OCI-LY1 (cell line): ENCODE measurements around the gene HOXA9.

Experiments used
- H2AFZ ChIP-seq: fragments of 200-600 bp; sonication (generic), shearing (Covaris generic); 2 replicates; pipeline ENCODE4 v1.6.0; 2014; ENCODE audit warnings: antibody characterized with exemption, mild to moderate bottlenecking, low read length
- H3F3A ChIP-seq: fragments of 200-600 bp; sonication (generic), shearing (Covaris generic); 2 replicates; pipeline ENCODE4 v1.6.0; 2014; ENCODE audit warnings: mild to moderate bottlenecking, antibody characterized with exemption, low read length, moderate library complexity; ENCODE audit not compliant: insufficient read depth
- H3K27ac ChIP-seq: fragments of 200-600 bp; sonication (generic); 2 replicates; pipeline ENCODE4 v1.5.1; 2014; ENCODE audit warnings: low read length, mixed run types, mild to moderate bottlenecking, low read depth; ENCODE audit not compliant: poor library complexity, severe bottlenecking
- H3K27me3 ChIP-seq: fragments of 200-600 bp; sonication (generic); 2 replicates; pipeline ENCODE4 v1.6.0; 2014; ENCODE audit warnings: antibody characterized with exemption, mild to moderate bottlenecking, low read length, moderate library complexity; ENCODE audit not compliant: insufficient read depth
- H3K36me3 ChIP-seq: fragments of 200-600 bp; sonication (generic); 2 replicates; pipeline ENCODE4 v1.6.1; 2014; ENCODE audit warnings: mild to moderate bottlenecking, antibody characterized with exemption, low read length, moderate library complexity, mixed read lengths; ENCODE audit not compliant: insufficient read depth
- H3K4me1 ChIP-seq: fragments of 200-600 bp; sonication (generic); 2 replicates; pipeline ENCODE4 v1.5.1; 2014; ENCODE audit warnings: mild to moderate bottlenecking, low read length, moderate library complexity; ENCODE audit not compliant: insufficient read depth, severe bottlenecking
- H3K4me2 ChIP-seq: fragments of 200-600 bp; sonication (generic), shearing (Covaris generic); 2 replicates; pipeline ENCODE4 v1.6.1; 2014; ENCODE audit warnings: low read length
- H3K4me3 ChIP-seq: fragments of 200-600 bp; sonication (generic); 2 replicates; pipeline ENCODE4 v1.5.1; 2014; ENCODE audit warnings: low read length, low read depth, mild to moderate bottlenecking, mixed read lengths; ENCODE audit not compliant: poor library complexity, severe bottlenecking
- H3K79me2 ChIP-seq: fragments of 200-600 bp; shearing (Covaris generic); 2 replicates; pipeline ENCODE4 v1.6.1; 2016; ENCODE audit warnings: mixed run types, low read length, mixed read lengths; ENCODE audit not compliant: insufficient read depth
- H3K9ac ChIP-seq: fragments of 200-600 bp; sonication (generic), shearing (Covaris generic); 2 replicates; pipeline ENCODE4 v1.6.1; 2014; ENCODE audit warnings: mild to moderate bottlenecking, low read length, mixed read lengths
- H3K9me2 ChIP-seq: fragments of 200-600 bp; sonication (generic), shearing (Covaris generic); 2 replicates; pipeline ENCODE4 v1.6.1; 2014; ENCODE audit warnings: low read depth, mild to moderate bottlenecking, low read length, mixed read lengths
- H3K9me3 ChIP-seq: fragments of 200-600 bp; shearing (Covaris generic); 2 replicates; pipeline ENCODE4 v1.6.1; 2014; ENCODE audit warnings: low read length, mixed read lengths
- H4K20me1 ChIP-seq: fragments of 200-600 bp; sonication (generic), shearing (Covaris generic); 2 replicates; pipeline ENCODE4 v1.6.0; 2016; ENCODE audit warnings: mild to moderate bottlenecking, low read length; ENCODE audit not compliant: insufficient read depth
- CTCF ChIP-seq: fragments of 200-600 bp; sonication (generic), shearing (Covaris generic); IDR thresholded peaks from 2 replicates; pipeline ENCODE4 v1.5.1; 2017; ENCODE audit warnings: mild to moderate bottlenecking, antibody characterized with exemption, low read length, moderate library complexity, mixed read lengths
- EZH2 ChIP-seq: fragments of 200-600 bp; sonication (generic), shearing (Covaris generic); IDR thresholded peaks from 2 replicates; pipeline ENCODE4 v1.8.0; 2017; ENCODE audit warnings: borderline replicate concordance, mixed run types, mild to moderate bottlenecking, antibody characterized with exemption, low read length, moderate library complexity, mixed read lengths

Gene HOXA9

GRCh38 chr7:27165089-27165995 is at the start of gene HOXA9:
Gene HOXA9, minus strand, starts transcription at chr7:27165537. Its CDS starts 80 bp downstream, at chr7:27165457.
- H3K9me3 ChIP-seq = no peaks in the 10 kb centered on the region
- no peak within 1 kb of the TSS for H3K4me3 ChIP-seq
- no peaks in the 10 kb centered on the region for H4K20me1 ChIP-seq
- H3F3A ChIP-seq = 0 out of 2 replicates have a peak, but pooled peaks cover 8% of the 10 kb centered on the region
- no peak within 1 kb of the TSS for H3K9ac ChIP-seq
- no peak within 1 kb of the TSS for H3K4me2 ChIP-seq
- H3K4me1 ChIP-seq = peaks cover 8% of the 10 kb centered on the region
- H3K27ac ChIP-seq = no peak within 1 kb of the TSS
- no peaks in the 10 kb centered on the region for H3K36me3 ChIP-seq
- no peak within 1 kb of the TSS for H2AFZ ChIP-seq
- TF ChIP-seq EZH2 (no peak), CTCF (no peak)
- no peaks in the 10 kb centered on the region for H3K9me2 ChIP-seq
- peaks cover 4% of the 10 kb centered on the region; the same call in 1 of the 2 replicates for H3K27me3 ChIP-seq
- H3K79me2 ChIP-seq = no peaks in the 10 kb centered on the region

GRCh38 chr7:27214239-27214950 is 49.1 kb upstream of the HOXA9 start:
- Histone ChIP-seq H3K4me3 (no peak overlapping the region), H2AFZ (no peak overlapping the region), H3K4me1 (no peaks in the 10 kb centered on the region), H3K79me2 (no peaks in the 10 kb centered on the region), H3K9me2 (no peaks in the 10 kb centered on the region), H3F3A (no peaks in the 10 kb centered on the region), H3K27me3 (peaks cover 8% of the 10 kb centered on the region; the same call in 1 of the 2 replicates), H3K9ac (no peak overlapping the region), H3K36me3 (no peaks in the 10 kb centered on the region), H3K9me3 (no peaks in the 10 kb centered on the region), H3K4me2 (no peak overlapping the region), H3K27ac (no peak overlapping the region), H4K20me1 (no peaks in the 10 kb centered on the region)
- TF ChIP-seq EZH2 (no peak), CTCF (no peak)

GRCh38 chr7:27213433-27214238 is 48.3 kb upstream of the HOXA9 start:
- no peak overlapping the region for H3K27ac ChIP-seq
- no peak overlapping the region for H3K9ac ChIP-seq
- H2AFZ ChIP-seq = no peak overlapping the region
- H3F3A ChIP-seq = no peaks in the 10 kb centered on the region
- H3K4me1 ChIP-seq = no peaks in the 10 kb centered on the region
- H3K4me2 ChIP-seq = no peak overlapping the region
- no peaks in the 10 kb centered on the region for H3K36me3 ChIP-seq
- H3K27me3 ChIP-seq = peaks cover 10% of the 10 kb centered on the region
- no peaks in the 10 kb centered on the region for H4K20me1 ChIP-seq
- TF ChIP-seq EZH2 = no peak
- no peaks in the 10 kb centered on the region for H3K9me3 ChIP-seq
- H3K9me2 ChIP-seq = no peaks in the 10 kb centered on the region
- no peaks in the 10 kb centered on the region for H3K79me2 ChIP-seq
- no peak overlapping the region for H3K4me3 ChIP-seq
